Measurements from ENCODE around the gene ISCU. TPM values are rescaled to one million over a fixed set of nuclear protein-coding genes. Genes with fewer than 3 reads are reported as not detected.
A peak's percentile ranks its signal among the peaks of the same experiment; 100 is the strongest.
"Not testable (repeated sequence)": the region's sequence is repeated elsewhere in the genome, so short reads cannot be mapped to it uniquely, and the experiment has no call there.

Gene ISCU
- total and polyA plus RNA-seq, 8 donors, result 78.0 to 147 (median 84.6) TPM

- intact Hi-C loops (cut with DNase I), result loop anchor here in 1 of 2 donors (5.0 kb wide), 1 partner anchor 51 kb away; no protein-coding TSS in a partner anchor
- ATAC-seq (peak; percentile 92), DNase-seq (peak; percentile 72 to 96 (median 84))
- Histone ChIP-seq H3K4me1 (peaks cover 19 to 79% of the 10 kb centered on the region in 2 donors), H3K4me3 (no peak overlapping the region), H3K27ac (peak overlapping the region in 1 of 2 donors; percentile 81), H3K9me3 (peaks cover 0 to 7% of the 10 kb centered on the region in 2 donors), H3K27me3 (no peaks in the 10 kb centered on the region), H3K36me3 (peaks cover 0 to 22% of the 10 kb centered on the region in 2 donors)
- TF ChIP-seq CTCF (IDR thresholded peaks at IDR 0.05), result peak; percentile 97 to 99
Measured at GRCh38 chr12:108618079-108618952, 55.9 kb downstream of the ISCU start.

GRCh38 chr12:108618953-108619274 lies 56.5 kb downstream of the ISCU start:
- ATAC-seq, result peak; percentile 49
- peaks cover 19 to 75% of the 10 kb centered on the region in 2 donors for H3K4me1 ChIP-seq
- H3K27ac ChIP-seq, result peak overlapping the region in 1 of 2 donors; percentile 15

More at GRCh38 chr12:108618953-108619274, 56.5 kb downstream of the ISCU start:
- DNase-seq, H3K9me3 ChIP-seq, H3K27me3 ChIP-seq, H3K4me3 ChIP-seq: not testable (repeated sequence)
- peaks cover 0 to 28% of the 10 kb centered on the region in 2 donors for H3K36me3 ChIP-seq
- intact Hi-C loops (cut with DNase I), result loop anchor here in 1 of 2 donors (5.0 kb wide), 1 partner anchor 52 kb away; no protein-coding TSS in a partner anchor

Other genes with a start within 250 kb of the ISCU start
- 10 to 100 TPM; 19.0 to 31.2 TPM for gene CMKLR1, start 223.3 kb upstream of the ISCU start, total RNA-seq
- 10 to 100 TPM; 10.1 to 14.7 (median 12.4) TPM for gene CMKLR1, start 223.3 kb upstream of the ISCU start, polyA plus RNA-seq (ENCODE audit: insufficient read length in 6 of 6)
- 10 to 100 TPM in 1 of 2 donors, 1 to 10 TPM in 1; 7.7 to 13.2 TPM for gene FICD, start 47.3 kb upstream of the ISCU start, total RNA-seq
- 1 to 10 TPM; 2.6 to 4.0 (median 2.8) TPM for gene FICD, start 47.3 kb upstream of the ISCU start, polyA plus RNA-seq (ENCODE audit: insufficient read length in 6 of 6)
- gene SART3, start 1.4 kb upstream of the ISCU start, total RNA-seq, result 10 to 100 TPM; 35.1 to 41.7 TPM
- 10 to 100 TPM; 60.3 to 81.7 (median 65.7) TPM for gene SART3, start 1.4 kb upstream of the ISCU start, polyA plus RNA-seq (ENCODE audit: insufficient read length in 6 of 6)
- 10 to 100 TPM; 50.5 to 90.9 TPM for gene TMEM119, start 35.5 kb downstream of the ISCU start, total RNA-seq
- 10 to 100 TPM; 34.0 to 54.3 (median 42.7) TPM for gene TMEM119, start 35.5 kb downstream of the ISCU start, polyA plus RNA-seq (ENCODE audit: insufficient read length in 6 of 6)
- gene SELPLG, start 71.3 kb downstream of the ISCU start, total RNA-seq, result 10 to 100 TPM; 28.3 to 61.0 TPM
- gene SELPLG, start 71.3 kb downstream of the ISCU start, polyA plus RNA-seq (ENCODE audit: insufficient read length in 6 of 6), result 1 to 10 TPM; 3.0 to 4.4 (median 3.8) TPM
- 100 to 1,000 TPM; 224 to 282 TPM for gene CORO1C, start 168.9 kb downstream of the ISCU start, total RNA-seq
- gene CORO1C, start 168.9 kb downstream of the ISCU start, polyA plus RNA-seq (ENCODE audit: insufficient read length in 6 of 6), result 10 to 100 TPM; 77.7 to 88.8 (median 82.9) TPM

Measured in left lung (tissue), 10 donors.